NB4 (cell line): ENCODE data around the gene NEMP1.

ENCODE experiments used
- MYC ChIP-seq: IDR thresholded peaks from 2 replicates; pipeline ENCODE4 v1.6.1; 2011; ENCODE audit warnings: low read depth, low read length
- POLR2A ChIP-seq: IDR thresholded peaks from 2 replicates; pipeline ENCODE4 v1.6.1; 2011; ENCODE audit warnings: mild to moderate bottlenecking; ENCODE audit not compliant: insufficient read length; ENCODE audit errors: extremely low read depth
- TF ChIP-seq, protein P1 (sequence below): IDR thresholded peaks from one replicate; pipeline ENCODE4 v1.5.1; 2012; ENCODE audit warnings: low read depth, low read length
- TF ChIP-seq, protein P2 (sequence below): IDR thresholded peaks from 2 replicates; pipeline ENCODE4 v1.6.1; 2011; ENCODE audit warnings: low read depth, low read length

DNA sequence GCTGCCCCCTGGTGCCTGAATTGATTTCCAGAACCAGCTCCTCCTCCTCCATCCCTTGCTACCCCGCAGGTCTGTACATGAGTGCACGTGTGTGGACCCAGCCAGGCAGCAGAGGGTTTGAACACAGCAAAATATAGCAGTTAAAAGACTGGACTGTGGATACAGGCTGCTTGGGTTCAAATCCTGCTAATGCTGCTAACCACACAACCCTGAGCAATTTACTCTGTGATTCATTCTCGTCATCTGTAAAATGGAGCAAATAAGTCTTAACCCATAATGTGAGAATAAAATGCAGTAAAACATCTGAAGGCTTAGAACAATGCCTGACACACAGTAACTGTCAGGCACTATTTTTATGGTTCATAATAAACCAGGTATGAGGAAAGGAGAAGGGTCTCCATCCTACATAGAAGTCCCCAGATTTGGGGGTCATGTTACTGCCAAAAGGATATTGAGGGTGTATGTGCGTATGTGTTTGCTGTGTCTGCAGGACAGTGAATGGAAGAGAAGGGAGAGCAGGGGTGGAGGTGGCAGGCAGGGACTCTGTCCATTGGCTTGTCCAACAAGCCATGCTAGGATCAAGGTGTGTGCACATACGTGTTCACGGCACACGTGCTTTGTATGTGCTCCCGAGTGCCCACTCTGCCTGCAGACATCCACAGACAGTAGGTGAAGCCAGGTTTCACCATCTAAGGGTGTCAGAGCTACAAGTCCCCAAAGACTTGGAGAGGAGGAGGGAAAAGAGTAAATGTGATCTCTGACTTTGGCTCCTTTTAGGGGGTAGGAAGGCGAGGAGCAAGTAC is 34.1 kb upstream of the NEMP1 start:
- TF ChIP-seq, protein P1, sequence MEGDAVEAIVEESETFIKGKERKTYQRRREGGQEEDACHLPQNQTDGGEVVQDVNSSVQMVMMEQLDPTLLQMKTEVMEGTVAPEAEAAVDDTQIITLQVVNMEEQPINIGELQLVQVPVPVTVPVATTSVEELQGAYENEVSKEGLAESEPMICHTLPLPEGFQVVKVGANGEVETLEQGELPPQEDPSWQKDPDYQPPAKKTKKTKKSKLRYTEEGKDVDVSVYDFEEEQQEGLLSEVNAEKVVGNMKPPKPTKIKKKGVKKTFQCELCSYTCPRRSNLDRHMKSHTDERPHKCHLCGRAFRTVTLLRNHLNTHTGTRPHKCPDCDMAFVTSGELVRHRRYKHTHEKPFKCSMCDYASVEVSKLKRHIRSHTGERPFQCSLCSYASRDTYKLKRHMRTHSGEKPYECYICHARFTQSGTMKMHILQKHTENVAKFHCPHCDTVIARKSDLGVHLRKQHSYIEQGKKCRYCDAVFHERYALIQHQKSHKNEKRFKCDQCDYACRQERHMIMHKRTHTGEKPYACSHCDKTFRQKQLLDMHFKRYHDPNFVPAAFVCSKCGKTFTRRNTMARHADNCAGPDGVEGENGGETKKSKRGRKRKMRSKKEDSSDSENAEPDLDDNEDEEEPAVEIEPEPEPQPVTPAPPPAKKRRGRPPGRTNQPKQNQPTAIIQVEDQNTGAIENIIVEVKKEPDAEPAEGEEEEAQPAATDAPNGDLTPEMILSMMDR = peak; percentile 59
- no peak for TF ChIP-seq POLR2A
- TF ChIP-seq MYC = peak; percentile 25
- TF ChIP-seq, protein P2, sequence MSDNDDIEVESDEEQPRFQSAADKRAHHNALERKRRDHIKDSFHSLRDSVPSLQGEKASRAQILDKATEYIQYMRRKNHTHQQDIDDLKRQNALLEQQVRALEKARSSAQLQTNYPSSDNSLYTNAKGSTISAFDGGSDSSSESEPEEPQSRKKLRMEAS = peak; percentile 83
